B cell (primary cell): ENCODE measurements around the gene PHKG2. TPM values are rescaled to one million over a fixed set of nuclear protein-coding genes. Genes with fewer than 3 reads are reported as not detected.

Experiments used
- ATAC-seq: fragments of 200-7000 bp; cut with Tn5 transposase; one replicate; pipeline ENCODE4 v1.10.0; 2021; ENCODE audit warnings: low read depth, mild to moderate bottlenecking, moderate number of reproducible peaks, moderate library complexity
- CTCF ChIA-PET: fragments of 350-600 bp; sonication (Branson Sonifier 250); formaldehyde crosslinking; loops from one replicate; lab custom pipeline; 2021; ENCODE audit warnings: antibody characterized with exemption, inconsistent platforms; lab: Charles Lee
- POLR2A ChIA-PET: fragments of 350-600 bp; sonication (Branson Sonifier 250); formaldehyde crosslinking; loops from one replicate; lab custom pipeline; 2021; ENCODE audit warnings: antibody characterized with exemption; lab: Charles Lee
- DNase-seq: peaks from one replicate; pipeline ENCODE4 v3.0.0; 2013
- H2AFZ ChIP-seq: 2 replicates; pipeline ENCODE4 v1.6.1; 2012; ENCODE audit warnings: mild to moderate bottlenecking, low read depth, low read length; ENCODE audit not compliant: insufficient read depth, poor library complexity, severe bottlenecking
- H3K27ac ChIP-seq, 2 donors: 1 replicate in 1 of 2; 2 replicates in 1 of 2; pipeline ENCODE4 v1.5.1; 2012 to 2013; ENCODE audit warnings: low read length in 2 of 2, mild to moderate bottlenecking in 2 of 2, moderate library complexity in 1 of 2
- H3K27me3 ChIP-seq, 4 experiments: fragments of 200-600 bp in 1 of 4; sonication (generic) in 1 of 4; replicated peaks in 1 of 4; 1 replicate in 2 of 4; 2 replicates in 2 of 4; pipeline versions ENCODE4 v1.6.1 to v1.7.0; 2013 to 2016; ENCODE audit warnings: low read length in 3 of 4, mild to moderate bottlenecking in 2 of 4, mixed read lengths in 1 of 4, moderate library complexity in 1 of 4; ENCODE audit not compliant: insufficient read depth in 4 of 4, control insufficient read depth in 3 of 4; ENCODE audit errors: control extremely low read depth in 1 of 4
- H3K36me3 ChIP-seq, 2 experiments: replicated peaks in 1 of 2; 1 replicate in 1 of 2; 2 replicates in 1 of 2; pipeline versions ENCODE4 v1.6.1 to v1.7.1; 2013; ENCODE audit warnings: low read length in 1 of 2; ENCODE audit not compliant: insufficient read depth in 2 of 2, control insufficient read depth in 1 of 2; ENCODE audit errors: control extremely low read depth in 1 of 2, extremely low read depth in 1 of 2
- H3K4me1 ChIP-seq, 2 donors: fragments of 200-600 bp in 1 of 2; sonication (generic) in 1 of 2; 1 replicate in 1 of 2; 2 replicates in 1 of 2; pipeline versions ENCODE4 v1.5.1 to v1.6.1; 2013 to 2017; ENCODE audit warnings: low read length in 2 of 2; ENCODE audit not compliant: control insufficient read depth in 2 of 2, insufficient read depth in 2 of 2
- H3K4me2 ChIP-seq: replicated peaks from 2 replicates; pipeline ENCODE3; 2012; ENCODE audit warnings: mild to moderate bottlenecking, low read depth, low read length; ENCODE audit not compliant: poor library complexity, severe bottlenecking
- H3K4me3 ChIP-seq, 5 experiments: fragments of 200-600 bp in 1 of 5; sonication (generic) in 1 of 5; 1 replicate in 3 of 5; 2 replicates in 2 of 5; pipeline versions ENCODE4 v1.5.1 to v1.7.0; 2011 to 2016; ENCODE audit warnings: low read length in 4 of 5, mild to moderate bottlenecking in 4 of 5, low read depth in 2 of 5, control low read depth in 1 of 5, moderate library complexity in 1 of 5; ENCODE audit not compliant: insufficient read depth in 1 of 5; ENCODE audit errors: control extremely low read depth in 1 of 5, extremely low read depth in 1 of 5
- H3K79me2 ChIP-seq: fragments of 200-600 bp; sonication (generic); one replicate; pipeline ENCODE4 v1.6.0; 2016; ENCODE audit warnings: low read length; ENCODE audit not compliant: control insufficient read depth, insufficient read depth
- H3K9ac ChIP-seq: fragments of 200-600 bp; sonication (generic); 2 replicates; pipeline ENCODE4 v1.6.1; 2017; ENCODE audit warnings: mild to moderate bottlenecking, low read length, moderate library complexity
- H3K9me3 ChIP-seq, 3 donors: one replicate each; pipeline versions ENCODE4 v1.6.1 to v1.7.1; 2013; ENCODE audit warnings: low read length in 2 of 3; ENCODE audit not compliant: control insufficient read depth in 2 of 3, insufficient read depth in 1 of 3; ENCODE audit errors: control extremely low read depth in 1 of 3
- H4K20me1 ChIP-seq: 2 replicates; pipeline ENCODE4 v1.6.0; 2012; ENCODE audit warnings: mild to moderate bottlenecking, low read length; ENCODE audit not compliant: insufficient read depth, control insufficient read depth, poor library complexity, severe bottlenecking
- H3K27ac Mint-ChIP-seq: one replicate; pipeline ENCODE4 v1.8.0; 2021; ENCODE audit warnings: mixed read lengths
- H3K27me3 Mint-ChIP-seq: one replicate; pipeline ENCODE4 v1.8.0; 2021; ENCODE audit warnings: mixed read lengths
- H3K4me1 Mint-ChIP-seq: one replicate; pipeline ENCODE4 v1.8.0; 2021; ENCODE audit warnings: mixed read lengths
- H3K4me3 Mint-ChIP-seq: one replicate; pipeline ENCODE4 v1.8.0; 2021; ENCODE audit warnings: mixed read lengths
- H3K9me3 Mint-ChIP-seq: one replicate; pipeline ENCODE4 v1.8.0; 2022; ENCODE audit warnings: mixed read lengths; ENCODE audit not compliant: insufficient read depth
- CTCF ChIP-seq: fragments of 200-600 bp; IDR thresholded peaks from one replicate; pipeline ENCODE4 v1.8.0; 2022; ENCODE audit warnings: antibody characterized with exemption, mild to moderate bottlenecking
- EZH2 ChIP-seq: IDR thresholded peaks from 2 replicates; pipeline ENCODE4 v1.6.1; 2012; ENCODE audit warnings: borderline replicate concordance, low read depth, mild to moderate bottlenecking, moderate library complexity, low read length; ENCODE audit not compliant: insufficient read depth, poor library complexity, severe bottlenecking
- WGBS: methylation state at CpG from one replicate; pipeline ENCODE4 v1.1.5; 2013; ENCODE audit warnings: missing lambda C conversion rate; ENCODE audit not compliant: insufficient coverage; 5-methylcytosine and 5-hydroxymethylcytosine counted together
- intact Hi-C: fragments of 100-400 bp; cut with micrococcal nuclease; formaldehyde crosslinking; loops from one replicate; pipeline ENCODE4 v1.10.0; 2022
- polyA plus RNA-seq: library from polyadenylated mRNA; depleted of rRNA; stranded (reverse); fragments of >200 nt; gene quantifications from 2 replicates; pipeline ENCODE4 v1.2.3, GENCODE V29; 2012
- total RNA-seq, 2 donors: library from RNA; stranded (reverse); fragments of 120-200 nt in 1 of 2; gene quantifications; 1 replicate in 1 of 2; 2 replicates in 1 of 2; pipeline versions ENCODE4 v1.2.3 to v1.2.4, GENCODE V29; 2013 to 2022

PHKG2 gene
- total and polyA plus RNA-seq, 2 donors (not counting 1 experiment from before 2014, with no cell fraction given) = 55.7 to 80.8 TPM

GRCh38 chr16:30775392-30776188 lies 27.4 kb downstream of the PHKG2 start:
- CTCF ChIA-PET = interaction anchor here (1.2 kb wide), 1 partner anchor 126 kb away, joined by 7 read pairs; no protein-coding TSS in a partner anchor

More at GRCh38 chr16:30775392-30776188, 27.4 kb downstream of the PHKG2 start:
- H3K27ac Mint-ChIP-seq = peak overlapping the region; percentile 77
- Histone ChIP-seq H3K9me3 (no peaks in the 10 kb centered on the region), H3K4me2 (peak overlapping the region; percentile 86), H3K9ac (peak overlapping the region; percentile 63), H3K27ac (no peak overlapping the region), H3K79me2 (no peaks in the 10 kb centered on the region), H3K4me1 (peaks cover 10 to 15% of the 10 kb centered on the region in 2 donors), H4K20me1 (peaks cover 32% of the 10 kb centered on the region), H3K36me3 (peaks cover 0 to 25% of the 10 kb centered on the region in 2 experiments), H3K4me3 (peak overlapping the region; percentile 33 to 66 (median 57)), H2AFZ (peak overlapping the region; percentile 47), H3K27me3 (peaks cover 0 to 19% (median 6%) of the 10 kb centered on the region in 4 experiments)
- DNase-seq (peak; percentile 60), ATAC-seq (peak; percentile 71)
- POLR2A ChIA-PET = interaction anchor here (0.6 kb wide), 1 partner anchor 616 kb away, joined by 3 read pairs; no protein-coding TSS in a partner anchor
- H3K27me3 Mint-ChIP-seq = peaks cover 15% of the 10 kb centered on the region
- peak overlapping the region; percentile 88 for H3K4me3 Mint-ChIP-seq
- 1% methylated on average over 81 of the region's 81 CpGs for WGBS
- intact Hi-C loops = no loop called here
- peaks cover 26% of the 10 kb centered on the region for H3K4me1 Mint-ChIP-seq
- no peak for TF ChIP-seq EZH2
- TF ChIP-seq CTCF = no peak
- H3K9me3 Mint-ChIP-seq = no peaks in the 10 kb centered on the region
